Stimulated activated CD4-positive, alpha-beta T cell treated with anti-CD3 and anti-CD28 coated beads, Interleukin-12 subunit alpha, Interleukin-12 subunit beta, amount 100 ng/mL, for 24 hours (primary cell): ENCODE results near the gene HECW1.
"Not testable (repeated sequence)": the region's sequence is repeated elsewhere in the genome, so short reads cannot be mapped to it uniquely, and the experiment has no call there.

Source experiments
- DNase-seq, 2 experiments: peaks; one replicate each; pipeline ENCODE4 v3.0.0-alpha.2; 2020; ENCODE audit warnings: low read depth in 2 of 2

HECW1 gene

GRCh38 chr7:43112941-43113621, 634 bp downstream of the HECW1 start:
- no peak for DNase-seq

DNA sequence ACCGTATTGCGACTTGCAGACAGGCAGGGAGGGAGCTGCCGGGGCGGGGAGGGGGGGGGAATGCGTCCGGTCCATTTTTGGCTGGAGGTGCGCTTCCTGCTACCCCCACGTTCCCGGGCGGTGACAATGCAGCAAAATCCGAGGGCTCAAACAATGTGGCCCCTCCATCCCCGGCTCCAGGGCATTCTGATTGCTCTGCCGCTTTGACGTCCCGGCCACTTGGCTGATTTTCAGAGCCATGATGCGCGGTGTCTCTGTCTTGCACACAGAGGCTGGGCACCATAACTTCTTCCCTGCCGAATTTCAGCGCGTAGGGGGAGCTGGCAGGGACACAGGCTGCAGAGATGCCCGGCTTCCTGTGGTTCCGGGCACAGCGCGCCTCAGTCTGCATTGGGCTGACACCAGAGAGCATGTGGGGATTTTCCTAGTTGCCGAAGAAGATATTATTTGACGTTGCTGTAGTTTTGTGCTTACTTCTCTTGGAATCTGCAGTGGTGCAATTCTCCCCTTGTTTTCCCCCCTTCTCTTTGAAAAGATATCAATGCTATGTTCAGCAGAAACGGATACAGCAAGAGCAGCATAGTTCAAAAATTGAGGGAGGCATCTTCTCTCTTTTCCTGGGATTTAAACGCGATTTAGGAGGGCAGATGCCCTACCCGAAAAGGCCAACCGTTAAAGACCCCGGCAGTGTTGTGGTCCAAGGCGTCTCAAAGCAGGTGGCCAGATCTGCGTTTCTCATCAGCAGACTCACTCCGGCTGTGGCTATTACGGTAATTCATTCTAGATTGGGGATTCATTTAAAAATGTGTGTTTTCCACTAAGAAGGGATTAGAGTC, 1.4 kb downstream of the HECW1 start:
- no peak for DNase-seq

GRCh38 chr7:43114458-43114780, 2.0 kb downstream of the HECW1 start:
- no peak for DNase-seq

GRCh38 chr7:43116451-43116850, 4.0 kb downstream of the HECW1 start:
- no peak for DNase-seq

DNA sequence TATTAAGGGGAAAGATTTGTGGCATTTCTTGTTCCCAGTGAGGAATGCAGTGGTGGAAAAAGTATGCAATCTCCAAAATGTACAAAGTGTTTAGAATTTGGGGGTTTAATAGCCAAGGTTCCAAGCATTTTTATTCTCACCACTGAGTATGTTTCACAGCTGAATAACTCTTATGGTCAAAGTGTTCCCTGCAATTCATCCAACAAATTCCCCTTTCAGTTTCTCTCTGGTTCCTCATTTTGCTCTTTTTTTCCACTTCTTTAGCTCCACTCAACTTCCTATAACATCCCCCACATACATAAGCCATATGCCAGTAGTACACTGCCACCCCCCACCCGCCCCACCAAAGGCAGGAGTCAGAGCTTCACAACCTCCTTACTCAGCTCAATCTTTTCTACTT, 4.6 kb downstream of the HECW1 start:
- no peak for DNase-seq

DNA sequence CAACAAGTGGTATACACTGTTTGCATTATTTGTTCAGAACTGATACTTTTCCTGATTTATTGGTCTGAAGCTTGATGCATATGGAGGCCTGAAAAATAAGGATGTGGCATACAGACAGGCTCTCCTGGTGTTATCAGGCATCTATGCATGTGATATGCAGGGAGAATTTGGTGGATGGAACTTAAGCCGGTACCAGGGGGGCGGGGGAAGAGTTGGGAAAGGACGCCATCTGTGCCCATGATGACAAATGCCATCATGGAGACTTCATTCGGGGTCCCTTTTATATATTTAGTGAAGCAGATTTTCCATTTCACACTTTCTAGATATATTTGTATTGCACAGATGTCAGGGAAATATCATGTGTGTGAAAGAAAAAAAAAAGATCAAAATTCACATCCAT, 5.4 kb downstream of the HECW1 start:
- DNase-seq = no peak

DNA sequence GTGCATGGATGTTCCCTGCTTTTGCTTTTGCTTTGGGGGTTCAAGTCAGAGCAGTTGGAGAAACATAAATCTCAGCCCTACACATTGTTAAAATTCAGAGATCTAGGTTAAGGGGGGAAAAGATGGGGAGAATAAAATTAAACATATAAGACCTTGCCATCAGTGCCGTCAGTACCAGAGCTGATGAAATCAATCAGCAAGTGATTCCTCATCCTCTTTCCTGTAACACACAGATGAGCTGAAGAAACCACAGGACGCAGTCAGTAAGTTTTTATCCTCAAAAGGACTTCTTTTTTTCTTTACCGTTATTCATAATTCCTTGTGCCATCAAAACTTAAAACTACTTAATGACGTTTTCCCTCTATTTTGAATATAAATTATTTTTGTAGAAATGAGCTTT, 5.9 kb downstream of the HECW1 start:
- DNase-seq = no peak

DNA sequence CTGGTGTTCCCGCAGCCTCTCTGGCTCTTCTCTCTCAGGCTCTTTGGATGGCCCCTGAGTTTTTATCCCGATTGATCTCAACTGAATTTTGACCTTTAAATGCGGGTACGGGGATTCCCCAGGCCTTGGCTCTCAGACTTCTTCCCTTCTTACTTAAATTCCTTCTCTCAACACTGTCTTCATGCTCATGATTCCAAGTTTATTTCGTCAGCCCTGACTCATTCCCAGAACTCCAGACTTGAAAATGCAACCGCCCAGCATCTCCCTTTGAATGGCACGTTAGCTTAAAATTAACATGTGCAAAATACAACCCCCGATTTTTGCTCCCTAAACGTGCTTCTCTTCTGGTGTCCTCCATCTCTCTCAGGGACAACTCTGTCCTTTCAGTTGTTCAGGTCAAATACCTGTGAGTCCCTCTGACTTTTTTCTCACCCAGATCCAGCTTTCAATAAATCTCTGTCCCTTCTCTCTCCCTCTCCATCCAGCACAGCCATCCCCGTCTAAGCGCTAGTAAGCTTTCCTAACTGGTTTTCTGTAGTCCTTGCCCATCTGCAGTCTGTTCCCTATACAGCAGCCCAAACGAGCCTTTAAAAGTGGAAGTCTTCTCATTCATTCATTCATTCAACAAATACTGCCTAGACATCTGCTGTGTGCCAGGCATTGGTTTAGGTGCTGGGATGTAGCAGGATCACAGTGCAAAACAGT, 7.1 kb downstream of the HECW1 start:
- DNase-seq = no peak

DNA sequence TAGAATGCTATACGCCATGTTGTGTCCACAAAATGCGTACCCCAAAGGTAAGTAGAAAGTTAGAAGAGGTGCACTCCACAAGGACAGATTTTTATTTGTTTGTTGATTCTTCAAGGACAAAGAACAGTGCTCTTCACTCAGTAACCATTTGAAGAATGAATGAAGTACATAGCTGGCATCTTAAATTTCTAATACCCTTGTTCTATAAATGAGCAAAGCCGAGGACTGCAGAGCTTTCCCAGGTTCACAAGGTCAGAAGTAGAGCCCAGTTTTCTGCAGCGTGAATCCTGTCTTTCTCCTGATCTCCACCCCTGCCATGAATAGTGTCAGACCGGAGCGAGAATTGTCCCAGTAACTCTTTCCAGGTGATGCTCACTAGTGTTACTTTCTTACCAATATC, 9.5 kb downstream of the HECW1 start:
- no peak for DNase-seq

DNA sequence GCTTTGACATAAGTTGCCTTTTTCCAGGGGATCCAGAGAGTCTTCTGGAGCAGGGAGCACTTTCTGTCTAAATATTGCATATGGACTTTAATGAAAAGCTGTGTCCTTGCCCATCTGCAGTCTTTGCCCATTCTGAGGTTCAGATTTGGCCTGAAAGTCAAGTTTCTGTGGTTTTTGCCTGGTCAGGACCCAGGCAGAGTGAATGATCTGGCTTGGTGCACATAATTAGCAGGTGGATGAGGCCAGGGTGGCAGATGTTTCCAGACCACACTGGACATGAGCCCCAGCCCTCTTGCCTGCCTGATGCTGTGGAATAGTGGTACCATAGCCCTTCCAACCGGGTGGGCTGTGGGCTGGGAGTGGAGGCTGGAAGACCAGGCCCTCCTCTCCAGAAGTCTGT, 11.0 kb downstream of the HECW1 start:
- DNase-seq = no peak

- DNase-seq = no peak
Measured at GRCh38 chr7:43124388-43124787, 11.9 kb downstream of the HECW1 start.

GRCh38 chr7:43130347-43130746, 17.9 kb downstream of the HECW1 start:
- no peak for DNase-seq

- DNase-seq = no peak
Measured at GRCh38 chr7:43135129-43135528, 22.7 kb downstream of the HECW1 start.

DNA sequence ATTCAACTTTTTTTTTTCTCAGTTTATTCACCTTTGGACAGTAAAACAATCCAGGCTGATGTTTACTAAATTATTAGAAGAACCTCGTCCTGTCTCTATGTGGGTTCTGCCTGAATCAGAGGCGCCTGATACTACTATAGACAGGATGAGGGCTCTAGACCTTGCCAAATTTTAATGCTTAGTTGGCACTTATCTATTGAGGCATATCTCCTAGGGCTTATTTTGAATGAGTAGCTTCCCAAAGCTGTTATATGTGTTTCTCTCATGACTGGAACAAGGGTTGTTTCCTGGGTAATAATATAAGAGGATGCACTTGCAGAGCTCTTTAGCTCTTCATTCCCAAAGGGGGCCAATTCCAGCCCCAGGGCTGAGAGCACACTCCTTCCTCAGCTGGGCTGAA, 23.6 kb downstream of the HECW1 start:
- no peak for DNase-seq

GRCh38 chr7:43137121-43137744, 24.8 kb downstream of the HECW1 start:
- DNase-seq = not testable (repeated sequence)

- no peak for DNase-seq
Measured at GRCh38 chr7:43137811-43138210, 25.4 kb downstream of the HECW1 start.

- no peak for DNase-seq
Measured at GRCh38 chr7:43138710-43139109, 26.3 kb downstream of the HECW1 start.

DNA sequence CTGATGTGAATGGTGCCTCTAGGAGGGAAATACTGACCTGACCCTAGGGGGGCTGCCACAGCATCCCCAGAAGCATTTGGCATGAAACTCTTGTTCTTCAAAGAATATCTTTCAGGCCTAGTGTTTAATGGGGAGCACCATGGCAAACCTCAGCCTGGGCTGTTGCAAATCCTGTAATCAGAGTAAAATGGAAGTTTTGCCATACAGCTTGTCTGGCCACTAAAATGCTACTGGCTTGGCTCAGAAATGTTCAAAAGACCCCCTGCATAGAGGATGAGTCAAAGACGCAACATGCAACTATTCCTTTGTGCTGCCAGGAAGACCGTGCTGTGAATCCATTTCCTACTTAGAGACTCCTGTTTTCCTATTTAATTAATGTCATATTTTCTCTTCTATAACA, 26.7 kb downstream of the HECW1 start:
- DNase-seq = no peak

DNA sequence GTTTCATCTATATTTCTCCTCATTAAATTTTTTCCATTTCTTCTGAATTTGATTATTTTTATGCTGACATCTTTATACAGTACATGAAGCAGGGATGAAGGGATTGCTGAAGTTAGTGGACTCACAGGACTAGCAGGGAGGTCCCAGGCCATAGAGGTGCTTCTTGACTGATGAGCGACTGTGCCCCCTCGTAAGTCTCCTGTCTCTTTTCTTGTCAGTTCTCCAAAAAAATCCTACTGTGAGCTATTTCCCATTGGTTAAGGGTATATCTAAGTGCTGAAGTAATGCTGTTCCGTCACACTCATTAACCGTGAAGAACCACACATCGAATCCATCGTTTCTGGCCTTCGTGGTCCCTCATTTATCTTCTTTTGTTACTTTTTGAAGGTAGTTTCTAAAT, 27.7 kb downstream of the HECW1 start:
- no peak for DNase-seq

- no peak for DNase-seq
Measured at GRCh38 chr7:43141091-43141490, 28.6 kb downstream of the HECW1 start.

GRCh38 chr7:43142703-43143102, 30.3 kb downstream of the HECW1 start:
- DNase-seq = no peak

GRCh38 chr7:43143918-43144589, 31.6 kb downstream of the HECW1 start:
- DNase-seq = no peak
